Gastrocnemius medialis (tissue), 4 donors: ENCODE measurements around the gene SGMS1. TPM values are rescaled to one million over a fixed set of nuclear protein-coding genes. Genes with fewer than 3 reads are reported as not detected.

Source experiments
- ATAC-seq, 2 donors: fragments of 150-250 bp; one replicate each; pipeline ENCODE4 v1.9.1; 2016
- DNase-seq, 2 donors: peaks; one replicate each; pipeline ENCODE4 v3.0.0-alpha.2; 2019
- H3K27ac ChIP-seq, 4 donors: fragments of 200-600 bp; sonication (generic); 1 replicate in 1 of 4; 2 replicates in 3 of 4; pipeline ENCODE4 v1.5.1; 2016 to 2018; ENCODE audit warnings: mild to moderate bottlenecking in 2 of 4, moderate library complexity in 1 of 4
- H3K27me3 ChIP-seq, 3 donors: fragments of 200-600 bp; sonication (generic) in 2 of 3; 1 replicate in 1 of 3; 2 replicates in 2 of 3; pipeline versions ENCODE4 v1.5.1 to v1.6.0; 2016 to 2019; ENCODE audit warnings: mild to moderate bottlenecking in 1 of 3, moderate library complexity in 1 of 3
- H3K36me3 ChIP-seq, 2 donors: fragments of 200-600 bp; sonication (generic) in 1 of 2; one replicate each; pipeline ENCODE4 v1.5.1; 2017 to 2018
- H3K4me1 ChIP-seq, 2 donors: fragments of 200-600 bp; sonication (generic) in 1 of 2; one replicate each; pipeline ENCODE4 v1.5.1; 2016 to 2017; ENCODE audit warnings: mild to moderate bottlenecking in 2 of 2
- H3K4me3 ChIP-seq, 4 donors: fragments of 200-600 bp; sonication (generic) in 3 of 4; 1 replicate in 1 of 4; 2 replicates in 3 of 4; pipeline ENCODE4 v1.5.1; 2016 to 2019; ENCODE audit warnings: mild to moderate bottlenecking in 2 of 4
- H3K9me3 ChIP-seq, 3 donors: fragments of 200-600 bp; sonication (generic) in 2 of 3; 1 replicate in 1 of 3; 2 replicates in 2 of 3; pipeline ENCODE4 v1.5.1; 2016 to 2019
- CTCF ChIP-seq, 5 experiments: fragments of 450-650 bp in 3 of 5; fragments of 200-600 bp in 2 of 5; sonication (generic) in 2 of 5; IDR thresholded peaks in 4 of 5; conservative IDR thresholded peaks in 1 of 5; 1 replicate in 4 of 5; 2 replicates in 1 of 5; pipeline ENCODE4 v1.5.1; 2016 to 2019; ENCODE audit warnings: antibody characterized with exemption in 5 of 5, mild to moderate bottlenecking in 3 of 5, moderate library complexity in 3 of 5
- POLR2A ChIP-seq, 2 donors: fragments of 450-650 bp; IDR thresholded peaks; one replicate each; pipeline ENCODE4 v1.6.1; 2017; ENCODE audit warnings: antibody characterized with exemption in 2 of 2, mild to moderate bottlenecking in 2 of 2, moderate library complexity in 2 of 2
- in situ Hi-C, 4 donors: fragments of 200-750 bp; cut with MboI; loops; one replicate each; pipeline versions ENCODE4 v1.15.0 to v1.8.0; 2017; ENCODE audit warnings: low sequenced_read_pairs in 4 of 4
- intact Hi-C: fragments of 100-400 bp; cut with DNase I; formaldehyde crosslinking; loops from one replicate; pipeline ENCODE4 v1.15.1; 2023; ENCODE audit warnings: low total_unique reads
- total RNA-seq, 4 donors: library from RNA; depleted of rRNA; stranded (reverse); fragments of >200 nt; gene quantifications; one replicate each; pipeline versions ENCODE4 v1.1.0 to v1.2.3, GENCODE V29; 2016

Gene SGMS1
- total RNA-seq, 4 donors from 2014 or later: 17.6 to 30.7 (median 25.0) TPM

- DNase-seq (no peak), ATAC-seq (no peak)
- in situ Hi-C loops: loop anchor here in 1 of 4 donors (25.0 kb wide), 1 partner anchor 192 kb away; the partner anchor contains the start of gene SGMS1
- H3K4me3 ChIP-seq: no peak overlapping the region
- intact Hi-C loops: no loop called here
- H3K27ac ChIP-seq: no peak overlapping the region
- TF ChIP-seq POLR2A (IDR thresholded peaks at IDR 0.05): no peak
- no peak for TF ChIP-seq CTCF (IDR thresholded peaks at IDR 0.05 in 4 of 5, conservative IDR thresholded peaks at IDR 0.05 in 1 of 5)
- no peaks in the 10 kb centered on the region for H3K36me3 ChIP-seq
- H3K4me1 ChIP-seq: peaks cover 0 to 21% of the 10 kb centered on the region in 2 donors
- H3K9me3 ChIP-seq: no peaks in the 10 kb centered on the region
- H3K27me3 ChIP-seq: no peaks in the 10 kb centered on the region
Measured at GRCh38 chr10:50420196-50420595, 203.6 kb downstream of the SGMS1 start.

- Histone ChIP-seq H3K27me3 (no peaks in the 10 kb centered on the region), H3K27ac (no peak overlapping the region), H3K9me3 (no peaks in the 10 kb centered on the region), H3K4me3 (no peak overlapping the region), H3K36me3 (no peaks in the 10 kb centered on the region), H3K4me1 (peaks cover 0 to 21% of the 10 kb centered on the region in 2 donors)
- intact Hi-C loops (loop anchor here (5.0 kb wide), 1 partner anchor 92 kb away; no protein-coding TSS in a partner anchor), in situ Hi-C loops (loop anchor here in 1 of 4 donors (25.0 kb wide), 1 partner anchor 193 kb away; the partner anchor contains the start of gene SGMS1)
- no peak for TF ChIP-seq CTCF (IDR thresholded peaks at IDR 0.05 in 4 of 5, conservative IDR thresholded peaks at IDR 0.05 in 1 of 5)
- TF ChIP-seq POLR2A (IDR thresholded peaks at IDR 0.05): no peak
- ATAC-seq (no peak), DNase-seq (no peak)
Measured at GRCh38 chr10:50419756-50420155, 204.0 kb downstream of the SGMS1 start.

- Histone ChIP-seq H3K4me1 (peaks cover 0 to 21% of the 10 kb centered on the region in 2 donors), H3K36me3 (no peaks in the 10 kb centered on the region), H3K4me3 (peak overlapping the region in 2 of 4 donors; percentile 74 to 84), H3K27me3 (no peaks in the 10 kb centered on the region), H3K9me3 (no peaks in the 10 kb centered on the region), H3K27ac (no peak overlapping the region)
- intact Hi-C loops (loop anchor here (5.0 kb wide), 1 partner anchor 92 kb away; no protein-coding TSS in a partner anchor), in situ Hi-C loops (loop anchor here in 1 of 4 donors (25.0 kb wide), 1 partner anchor 193 kb away; the partner anchor contains the start of gene SGMS1)
- DNase-seq (no peak), ATAC-seq (no peak)
- TF ChIP-seq CTCF (IDR thresholded peaks at IDR 0.05 in 4 of 5, conservative IDR thresholded peaks at IDR 0.05 in 1 of 5): no peak
- TF ChIP-seq POLR2A (IDR thresholded peaks at IDR 0.05): no peak
Measured at GRCh38 chr10:50419091-50419490, 204.7 kb downstream of the SGMS1 start.

GRCh38 chr10:50417886-50418830 lies 205.6 kb downstream of the SGMS1 start:
- Histone ChIP-seq H3K9me3 (no peaks in the 10 kb centered on the region), H3K27ac (peak overlapping the region; percentile 60 to 77 (median 66)), H3K27me3 (no peaks in the 10 kb centered on the region), H3K4me1 (peaks cover 0 to 21% of the 10 kb centered on the region in 2 donors), H3K36me3 (no peaks in the 10 kb centered on the region), H3K4me3 (peak overlapping the region; percentile 74 to 84 (median 76))
- DNase-seq: peak; percentile 39 to 48
- in situ Hi-C loops (loop anchor here in 1 of 4 donors (25.0 kb wide), 1 partner anchor 194 kb away; the partner anchor contains the start of gene SGMS1), intact Hi-C loops (loop anchor here (1.0 to 5.0 kb wide), 2 partner anchors 91 to 206 kb away; no protein-coding TSS in a partner anchor)
- ATAC-seq: peak; percentile 81 to 85
- TF ChIP-seq POLR2A (IDR thresholded peaks at IDR 0.05): no peak
- peak in 1 of 5 experiments; percentile 11 for TF ChIP-seq CTCF (IDR thresholded peaks at IDR 0.05 in 4 of 5, conservative IDR thresholded peaks at IDR 0.05 in 1 of 5)
